ENCODE data around the gene CPNE1. TPM values are rescaled to one million over a fixed set of nuclear protein-coding genes. Genes with fewer than 3 reads are reported as not detected.
"Not testable (repeated sequence)": the region's sequence is repeated elsewhere in the genome, so short reads cannot be mapped to it uniquely, and the experiment has no call there.

Gene CPNE1
- total and polyA plus RNA-seq, 9 donors: 45.6 to 176 (median 145) TPM

GRCh38 chr20:35698298-35699126, 33.8 kb upstream of the CPNE1 start:
- Histone ChIP-seq H3K9me3 (replicated peaks; ENCODE audit: control insufficient read depth, low read depth, low read length) (no peaks in the 10 kb centered on the region), H3K27me3 (ENCODE audit: control insufficient read depth, insufficient read depth, low read length) (no peaks in the 10 kb centered on the region), H3K27ac (ENCODE audit: low read length) (peak overlapping the region; percentile 96), H3K36me3 (ENCODE audit: control insufficient read depth, insufficient read depth, low read length) (peaks cover 30% of the 10 kb centered on the region), H3K4me1 (ENCODE audit: control insufficient read depth, insufficient read depth, low read length) (peaks cover 11% of the 10 kb centered on the region), H3K4me3 (ENCODE audit: low read length) (peak overlapping the region; percentile 96)
- WGBS (ENCODE audit: insufficient coverage): 3% methylated on average over 36 of the region's 37 CpGs
- DNase-seq: no peak

- H3K36me3 ChIP-seq (ENCODE audit: control insufficient read depth, insufficient read depth, low read length): peaks cover 32% of the 10 kb centered on the region
Observed at GRCh38 chr20:35697696-35698297, 33.1 kb upstream of the CPNE1 start.

GRCh38 chr20:35695978-35696377, 31.3 kb upstream of the CPNE1 start:
- no CpG with 5 or more reads among the region's 4 CpGs for WGBS (ENCODE audit: insufficient coverage)
- Histone ChIP-seq H3K4me3 (ENCODE audit: low read length) (no peak overlapping the region), H3K4me1 (ENCODE audit: control insufficient read depth, insufficient read depth, low read length) (peaks cover 11% of the 10 kb centered on the region), H3K27me3 (ENCODE audit: control insufficient read depth, insufficient read depth, low read length) (no peaks in the 10 kb centered on the region), H3K36me3 (ENCODE audit: control insufficient read depth, insufficient read depth, low read length) (peaks cover 25% of the 10 kb centered on the region), H3K9me3 (replicated peaks; ENCODE audit: control insufficient read depth, low read depth, low read length) (no peaks in the 10 kb centered on the region), H3K27ac (ENCODE audit: low read length) (no peak overlapping the region)
- no peak for DNase-seq

More at GRCh38 chr20:35697696-35698297, 33.1 kb upstream of the CPNE1 start:
- DNase-seq: no peak
- Histone ChIP-seq H3K9me3 (replicated peaks; ENCODE audit: control insufficient read depth, low read depth, low read length) (no peaks in the 10 kb centered on the region), H3K4me1 (ENCODE audit: control insufficient read depth, insufficient read depth, low read length) (peaks cover 11% of the 10 kb centered on the region), H3K4me3 (ENCODE audit: low read length) (peak overlapping the region; percentile 96), H3K27me3 (ENCODE audit: control insufficient read depth, insufficient read depth, low read length) (no peaks in the 10 kb centered on the region), H3K27ac (ENCODE audit: low read length) (no peak overlapping the region)
- 69% methylated on average over 5 of the region's 9 CpGs for WGBS (ENCODE audit: insufficient coverage)

GRCh38 chr20:35695245-35695749, 30.6 kb upstream of the CPNE1 start:
- H3K9me3 ChIP-seq (replicated peaks; ENCODE audit: control insufficient read depth, low read depth, low read length): no peaks in the 10 kb centered on the region
- H3K4me3 ChIP-seq (ENCODE audit: low read length): no peak overlapping the region
- H3K36me3 ChIP-seq (ENCODE audit: control insufficient read depth, insufficient read depth, low read length): peaks cover 29% of the 10 kb centered on the region
- H3K27me3 ChIP-seq (ENCODE audit: control insufficient read depth, insufficient read depth, low read length): no peaks in the 10 kb centered on the region
- peaks cover 11% of the 10 kb centered on the region for H3K4me1 ChIP-seq (ENCODE audit: control insufficient read depth, insufficient read depth, low read length)
- 78% methylated on average over 1 of the region's 2 CpGs for WGBS (ENCODE audit: insufficient coverage)
- no peak for DNase-seq
- H3K27ac ChIP-seq (ENCODE audit: low read length): no peak overlapping the region

GRCh38 chr20:35690265-35690664, 25.6 kb upstream of the CPNE1 start:
- WGBS (ENCODE audit: insufficient coverage): 60% methylated on average over 1 of the region's 4 CpGs
- no peak overlapping the region for H3K4me3 ChIP-seq (ENCODE audit: low read length)

GRCh38 chr20:35686872-35687271, 22.2 kb upstream of the CPNE1 start:
- 74% methylated on average over 6 of the region's 11 CpGs for WGBS (ENCODE audit: insufficient coverage)
- H3K4me1 ChIP-seq (ENCODE audit: control insufficient read depth, insufficient read depth, low read length); H3K9me3 ChIP-seq (replicated peaks; ENCODE audit: control insufficient read depth, low read depth, low read length); H3K27me3 ChIP-seq (ENCODE audit: control insufficient read depth, insufficient read depth, low read length); H3K4me3 ChIP-seq (ENCODE audit: low read length); DNase-seq; H3K27ac ChIP-seq (ENCODE audit: low read length): not testable (repeated sequence)
- peaks cover 37% of the 10 kb centered on the region for H3K36me3 ChIP-seq (ENCODE audit: control insufficient read depth, insufficient read depth, low read length)

More at GRCh38 chr20:35690265-35690664, 25.6 kb upstream of the CPNE1 start:
- Histone ChIP-seq H3K27ac (ENCODE audit: low read length) (no peak overlapping the region), H3K4me1 (ENCODE audit: control insufficient read depth, insufficient read depth, low read length) (no peaks in the 10 kb centered on the region), H3K36me3 (ENCODE audit: control insufficient read depth, insufficient read depth, low read length) (peaks cover 46% of the 10 kb centered on the region), H3K9me3 (replicated peaks; ENCODE audit: control insufficient read depth, low read depth, low read length) (no peaks in the 10 kb centered on the region), H3K27me3 (ENCODE audit: control insufficient read depth, insufficient read depth, low read length) (no peaks in the 10 kb centered on the region)
- DNase-seq: no peak

GRCh38 chr20:35685368-35685767, 20.7 kb upstream of the CPNE1 start:
- 100% methylated on average over 1 of the region's 9 CpGs for WGBS (ENCODE audit: insufficient coverage)
- DNase-seq; H3K27ac ChIP-seq (ENCODE audit: low read length); H3K4me3 ChIP-seq (ENCODE audit: low read length); H3K27me3 ChIP-seq (ENCODE audit: control insufficient read depth, insufficient read depth, low read length); H3K9me3 ChIP-seq (replicated peaks; ENCODE audit: control insufficient read depth, low read depth, low read length); H3K4me1 ChIP-seq (ENCODE audit: control insufficient read depth, insufficient read depth, low read length): not testable (repeated sequence)
- H3K36me3 ChIP-seq (ENCODE audit: control insufficient read depth, insufficient read depth, low read length): peaks cover 39% of the 10 kb centered on the region

- Histone ChIP-seq H3K9me3 (replicated peaks; ENCODE audit: control insufficient read depth, low read depth, low read length) (no peaks in the 10 kb centered on the region), H3K4me3 (ENCODE audit: low read length) (no peak overlapping the region), H3K27me3 (ENCODE audit: control insufficient read depth, insufficient read depth, low read length) (no peaks in the 10 kb centered on the region), H3K36me3 (ENCODE audit: control insufficient read depth, insufficient read depth, low read length) (peaks cover 21% of the 10 kb centered on the region), H3K27ac (ENCODE audit: low read length) (no peak overlapping the region), H3K4me1 (ENCODE audit: control insufficient read depth, insufficient read depth, low read length) (no peaks in the 10 kb centered on the region)
- DNase-seq: no peak
- no CpG with 5 or more reads among the region's 1 CpG for WGBS (ENCODE audit: insufficient coverage)
Observed at GRCh38 chr20:35681960-35682359, 17.3 kb upstream of the CPNE1 start.

- Histone ChIP-seq H3K36me3 (ENCODE audit: control insufficient read depth, insufficient read depth, low read length) (peaks cover 19% of the 10 kb centered on the region), H3K27me3 (ENCODE audit: control insufficient read depth, insufficient read depth, low read length) (no peaks in the 10 kb centered on the region), H3K4me3 (ENCODE audit: low read length) (no peak overlapping the region), H3K27ac (ENCODE audit: low read length) (no peak overlapping the region), H3K9me3 (replicated peaks; ENCODE audit: control insufficient read depth, low read depth, low read length) (no peaks in the 10 kb centered on the region), H3K4me1 (ENCODE audit: control insufficient read depth, insufficient read depth, low read length) (no peaks in the 10 kb centered on the region)
- DNase-seq: no peak
- WGBS (ENCODE audit: insufficient coverage): 63% methylated on average over 1 of the region's 4 CpGs
Observed at GRCh38 chr20:35680452-35681183, 15.9 kb upstream of the CPNE1 start.

- Histone ChIP-seq H3K9me3 (replicated peaks; ENCODE audit: control insufficient read depth, low read depth, low read length) (no peaks in the 10 kb centered on the region), H3K4me1 (ENCODE audit: control insufficient read depth, insufficient read depth, low read length) (no peaks in the 10 kb centered on the region), H3K36me3 (ENCODE audit: control insufficient read depth, insufficient read depth, low read length) (peaks cover 36% of the 10 kb centered on the region), H3K27ac (ENCODE audit: low read length) (no peak overlapping the region), H3K4me3 (ENCODE audit: low read length) (no peak overlapping the region), H3K27me3 (ENCODE audit: control insufficient read depth, insufficient read depth, low read length) (no peaks in the 10 kb centered on the region)
- 84% methylated on average over 3 of the region's 8 CpGs for WGBS (ENCODE audit: insufficient coverage)
- DNase-seq: no peak
Observed at GRCh38 chr20:35674921-35675320, 10.2 kb upstream of the CPNE1 start.

All from muscle of leg (tissue), 11 donors.